ENCODE data around the gene LRRC8B. TPM values are rescaled to one million over a fixed set of nuclear protein-coding genes. Genes with fewer than 3 reads are reported as not detected.
"Not testable (repeated sequence)": the region's sequence is repeated elsewhere in the genome, so short reads cannot be mapped to it uniquely, and the experiment has no call there.

LRRC8B gene
- total RNA-seq, 3 donors from 2014 or later (not counting 1 experiment from before 2014, with no cell fraction given), result 1.7 to 2.9 (median 2.9) TPM

DNA sequence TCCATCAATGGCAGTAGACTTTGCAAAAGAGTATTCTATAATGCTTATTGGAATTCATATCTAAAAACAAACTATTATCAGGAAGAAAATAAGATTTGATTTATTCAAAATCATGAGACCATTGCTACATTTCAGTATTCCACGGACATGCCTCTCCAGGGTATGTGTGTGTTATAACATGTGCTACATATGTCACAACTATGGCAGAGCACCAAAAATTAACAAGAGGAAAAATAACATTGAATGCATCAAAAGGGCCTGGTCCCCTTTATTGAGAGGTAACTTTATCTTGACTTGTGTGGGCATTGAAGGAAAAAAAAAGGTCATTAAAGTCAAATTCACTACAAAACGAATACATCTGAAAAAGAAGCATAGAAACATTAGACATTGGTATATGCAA is 22.6 kb upstream of the LRRC8B start:
- TF ChIP-seq, protein P1, sequence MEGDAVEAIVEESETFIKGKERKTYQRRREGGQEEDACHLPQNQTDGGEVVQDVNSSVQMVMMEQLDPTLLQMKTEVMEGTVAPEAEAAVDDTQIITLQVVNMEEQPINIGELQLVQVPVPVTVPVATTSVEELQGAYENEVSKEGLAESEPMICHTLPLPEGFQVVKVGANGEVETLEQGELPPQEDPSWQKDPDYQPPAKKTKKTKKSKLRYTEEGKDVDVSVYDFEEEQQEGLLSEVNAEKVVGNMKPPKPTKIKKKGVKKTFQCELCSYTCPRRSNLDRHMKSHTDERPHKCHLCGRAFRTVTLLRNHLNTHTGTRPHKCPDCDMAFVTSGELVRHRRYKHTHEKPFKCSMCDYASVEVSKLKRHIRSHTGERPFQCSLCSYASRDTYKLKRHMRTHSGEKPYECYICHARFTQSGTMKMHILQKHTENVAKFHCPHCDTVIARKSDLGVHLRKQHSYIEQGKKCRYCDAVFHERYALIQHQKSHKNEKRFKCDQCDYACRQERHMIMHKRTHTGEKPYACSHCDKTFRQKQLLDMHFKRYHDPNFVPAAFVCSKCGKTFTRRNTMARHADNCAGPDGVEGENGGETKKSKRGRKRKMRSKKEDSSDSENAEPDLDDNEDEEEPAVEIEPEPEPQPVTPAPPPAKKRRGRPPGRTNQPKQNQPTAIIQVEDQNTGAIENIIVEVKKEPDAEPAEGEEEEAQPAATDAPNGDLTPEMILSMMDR (IDR thresholded peaks at IDR 0.05), result no peak
- Mint-ChIP-seq H3K4me3 (no peak overlapping the region), H3K4me1 (no peaks in the 10 kb centered on the region), H3K36me3 (no peaks in the 10 kb centered on the region), H3K27me3 (ENCODE audit: low read depth in 2 of 2) (peaks cover 22 to 69% of the 10 kb centered on the region in 2 donors), H3K27ac (no peak overlapping the region), H3K9me3 (no peaks in the 10 kb centered on the region)
- no peaks in the 10 kb centered on the region for H3K36me3 ChIP-seq (ENCODE audit: control insufficient read depth, insufficient read depth, low read length)
- H3K4me1 ChIP-seq (ENCODE audit: control insufficient read depth, insufficient read depth, low read length), result no peaks in the 10 kb centered on the region
- H3K9me3 ChIP-seq (ENCODE audit: control insufficient read depth, insufficient read depth, low read length), result no peaks in the 10 kb centered on the region
- no peak for ATAC-seq
- intact Hi-C loops (cut with micrococcal nuclease), result no loop called here
- no peak for DNase-seq
- 100% methylated on average over 2 of the region's 2 CpGs for WGBS (ENCODE audit: insufficient coverage)
- H3K27ac ChIP-seq (ENCODE audit: low read length), result no peak overlapping the region
- no peaks in the 10 kb centered on the region for H3K27me3 ChIP-seq (ENCODE audit: control insufficient read depth, insufficient read depth, low read length)
- H3K4me3 ChIP-seq (ENCODE audit: low read length), result no peak overlapping the region

DNA sequence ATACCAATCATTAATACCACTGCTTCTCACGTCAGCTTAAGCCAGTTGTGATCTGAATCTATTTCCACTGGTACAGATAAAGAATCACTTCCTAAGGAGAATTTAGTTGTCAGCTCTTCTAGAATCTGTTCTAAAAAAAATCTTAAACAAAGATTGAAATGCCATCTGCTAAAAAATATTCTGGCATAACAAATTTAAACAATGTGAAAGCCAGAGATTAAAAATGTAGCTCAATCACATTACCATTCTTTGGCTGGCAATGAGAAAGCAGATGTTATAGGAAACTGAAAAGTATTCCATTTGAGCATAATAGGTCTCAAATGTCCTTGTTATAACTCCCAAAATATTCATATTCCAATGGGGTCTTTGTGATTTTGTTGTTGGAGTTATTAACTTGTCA is 21.7 kb upstream of the LRRC8B start:
- peaks cover 26 to 70% of the 10 kb centered on the region in 2 donors for H3K27me3 Mint-ChIP-seq (ENCODE audit: low read depth in 2 of 2)
- H3K4me1 ChIP-seq (ENCODE audit: control insufficient read depth, insufficient read depth, low read length), result no peaks in the 10 kb centered on the region
- no peak overlapping the region for H3K4me3 ChIP-seq (ENCODE audit: low read length)
- H3K4me1 Mint-ChIP-seq, result no peaks in the 10 kb centered on the region
- intact Hi-C loops (cut with micrococcal nuclease), result no loop called here
- no peaks in the 10 kb centered on the region for H3K36me3 ChIP-seq (ENCODE audit: control insufficient read depth, insufficient read depth, low read length)
- no peak overlapping the region for H3K27ac ChIP-seq (ENCODE audit: low read length)
- H3K9me3 Mint-ChIP-seq, result no peaks in the 10 kb centered on the region
- TF ChIP-seq, protein P1 (IDR thresholded peaks at IDR 0.05), result no peak
- H3K27me3 ChIP-seq (ENCODE audit: control insufficient read depth, insufficient read depth, low read length), result no peaks in the 10 kb centered on the region
- DNase-seq, result no peak
- no peak overlapping the region for H3K27ac Mint-ChIP-seq
- H3K36me3 Mint-ChIP-seq, result no peaks in the 10 kb centered on the region
- no peak overlapping the region for H3K4me3 Mint-ChIP-seq
- WGBS (ENCODE audit: insufficient coverage), result no CpG with 5 or more reads among the region's 1 CpG
- H3K9me3 ChIP-seq (ENCODE audit: control insufficient read depth, insufficient read depth, low read length), result no peaks in the 10 kb centered on the region
- ATAC-seq, result no peak

DNA sequence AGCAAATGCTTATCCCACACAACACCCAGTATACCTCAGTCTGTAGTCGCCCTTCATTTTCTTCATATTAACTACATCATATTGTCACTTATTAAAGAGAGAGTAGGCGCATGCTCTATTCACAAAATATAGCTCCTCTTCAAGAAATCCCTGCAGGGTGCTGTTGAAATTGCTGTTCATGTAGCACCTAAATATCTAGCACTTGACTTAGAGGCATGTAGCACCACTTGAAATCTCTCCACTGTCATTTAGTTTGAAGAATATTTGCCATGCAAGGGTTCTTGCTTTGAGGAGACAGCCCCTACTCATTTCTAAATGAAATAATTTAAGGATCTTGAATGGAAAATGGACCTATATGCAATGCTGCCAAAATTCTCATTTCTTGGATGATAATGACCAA is 20.9 kb upstream of the LRRC8B start:
- no peaks in the 10 kb centered on the region for H3K9me3 Mint-ChIP-seq
- no peaks in the 10 kb centered on the region for H3K4me1 Mint-ChIP-seq
- intact Hi-C loops (cut with micrococcal nuclease), result no loop called here
- H3K4me3 Mint-ChIP-seq, result no peak overlapping the region
- Histone ChIP-seq H3K36me3 (ENCODE audit: control insufficient read depth, insufficient read depth, low read length) (no peaks in the 10 kb centered on the region), H3K27me3 (ENCODE audit: control insufficient read depth, insufficient read depth, low read length) (no peaks in the 10 kb centered on the region), H3K9me3 (ENCODE audit: control insufficient read depth, insufficient read depth, low read length) (no peaks in the 10 kb centered on the region), H3K4me1 (ENCODE audit: control insufficient read depth, insufficient read depth, low read length) (no peaks in the 10 kb centered on the region), H3K4me3 (ENCODE audit: low read length) (no peak overlapping the region), H3K27ac (ENCODE audit: low read length) (no peak overlapping the region)
- DNase-seq, result no peak
- TF ChIP-seq, protein P1 (IDR thresholded peaks at IDR 0.05), result no peak
- peaks cover 29 to 72% of the 10 kb centered on the region in 2 donors for H3K27me3 Mint-ChIP-seq (ENCODE audit: low read depth in 2 of 2)
- WGBS (ENCODE audit: insufficient coverage), result 71% methylated on average over 2 of the region's 2 CpGs
- ATAC-seq, result no peak
- no peaks in the 10 kb centered on the region for H3K36me3 Mint-ChIP-seq
- no peak overlapping the region for H3K27ac Mint-ChIP-seq

DNA sequence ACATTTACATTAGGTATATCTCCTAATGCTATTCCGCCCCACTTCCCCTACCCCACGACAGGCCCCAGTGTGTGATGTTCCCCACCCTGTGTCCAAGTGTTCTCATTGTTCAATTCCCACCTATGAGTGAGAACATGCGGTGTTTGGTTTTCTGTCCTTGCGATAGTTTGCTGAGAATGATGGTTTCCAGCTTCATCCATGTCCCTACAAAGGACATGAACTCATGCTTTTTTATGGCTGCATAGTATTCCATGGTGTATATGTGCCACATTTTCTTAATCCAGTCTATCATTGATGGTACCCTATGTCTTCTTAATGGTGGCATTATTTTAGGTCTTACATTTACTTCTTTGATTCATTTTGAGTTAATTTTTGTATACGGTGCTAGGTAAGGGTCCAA is 14.6 kb upstream of the LRRC8B start:
- H3K4me1 ChIP-seq (ENCODE audit: control insufficient read depth, insufficient read depth, low read length); DNase-seq; H3K27me3 ChIP-seq (ENCODE audit: control insufficient read depth, insufficient read depth, low read length); H3K36me3 Mint-ChIP-seq; H3K4me3 Mint-ChIP-seq; intact Hi-C loops (cut with micrococcal nuclease); ATAC-seq; H3K9me3 Mint-ChIP-seq; H3K27ac Mint-ChIP-seq; H3K27ac ChIP-seq (ENCODE audit: low read length); H3K36me3 ChIP-seq (ENCODE audit: control insufficient read depth, insufficient read depth, low read length); H3K4me3 ChIP-seq (ENCODE audit: low read length); H3K9me3 ChIP-seq (ENCODE audit: control insufficient read depth, insufficient read depth, low read length); H3K4me1 Mint-ChIP-seq: not testable (repeated sequence)
- WGBS (ENCODE audit: insufficient coverage), result 74% methylated on average over 3 of the region's 5 CpGs
- H3K27me3 Mint-ChIP-seq (ENCODE audit: low read depth in 2 of 2), result peaks cover 32 to 66% of the 10 kb centered on the region in 2 donors

Measured in natural killer cell (primary cell).